ENCODE data around the gene ASPDH. TPM values are rescaled to one million over a fixed set of nuclear protein-coding genes. Genes with fewer than 3 reads are reported as not detected.

The ASPDH gene
- total and polyA plus RNA-seq, 2 of the 13 experiments (the other 11 are each of a cell fraction or from before 2014, with no cell fraction given): 2.2 to 3.3 TPM

DNA sequence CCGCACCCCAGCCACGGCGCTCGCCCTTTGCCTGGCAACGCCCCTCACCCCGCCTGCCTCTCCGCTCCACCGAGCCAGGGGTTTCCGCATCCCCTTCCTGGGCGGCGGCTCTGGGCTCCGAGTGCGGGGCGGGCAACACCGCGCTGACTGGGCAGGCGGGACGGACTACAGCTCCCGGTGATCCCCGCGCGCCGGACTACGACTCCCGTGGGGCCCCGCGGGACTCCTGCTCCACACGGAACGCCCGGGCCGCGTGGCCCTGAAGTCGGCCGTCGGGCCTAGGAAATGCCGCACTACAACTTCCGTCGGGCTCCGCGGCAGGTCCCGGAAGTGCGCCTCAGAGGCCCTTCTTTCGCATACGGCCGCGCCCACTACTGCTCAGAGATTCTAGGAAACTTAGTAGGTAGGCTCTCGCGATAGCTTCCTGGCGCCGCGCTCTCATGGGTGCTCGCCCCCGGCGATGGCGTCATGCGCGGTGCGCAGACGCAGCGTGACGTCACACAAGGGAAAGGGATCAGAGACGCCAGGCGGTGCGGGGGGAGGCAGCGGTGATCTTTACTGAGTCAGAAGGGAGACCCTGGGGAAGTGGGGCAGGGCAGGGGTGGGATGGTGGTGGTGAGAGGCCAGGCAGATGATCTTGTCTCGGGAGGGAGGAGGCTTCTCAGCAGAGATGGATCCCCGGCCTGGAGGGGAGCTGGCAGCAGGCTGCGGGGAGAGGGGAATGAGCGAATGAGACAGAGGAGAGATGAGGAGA is 2.5 kb downstream of the ASPDH start, which contains the start of gene JOSD2 (continued):
- TF ChIP-seq MTF1 (CRISPR knock-in tag; IDR thresholded peaks at IDR 0.05) (no peak), KLF15 (CRISPR knock-in tag; IDR thresholded peaks at IDR 0.05; ENCODE audit: borderline replicate concordance) (no peak), ZNF768 (CRISPR knock-in tag; IDR thresholded peaks at IDR 0.05) (no peak), ZNF121 (CRISPR knock-in tag; IDR thresholded peaks at IDR 0.05) (no peak), ZNF33B (CRISPR knock-in tag; IDR thresholded peaks at IDR 0.05) (no peak), KLF16 (CRISPR knock-in tag; IDR thresholded peaks at IDR 0.05) (0 out of 4 replicates have a peak, but pooled peaks of 1 of the 2 experiments have one; percentile 15), SOX5 (CRISPR knock-in tag; IDR thresholded peaks at IDR 0.05; ENCODE audit: borderline replicate concordance) (no peak), NR2C2 (CRISPR knock-in tag; IDR thresholded peaks at IDR 0.05; ENCODE audit: borderline replicate concordance) (peak; percentile 68; the same call in 1 of the 2 replicates), TSC22D2 (CRISPR knock-in tag; IDR thresholded peaks at IDR 0.05; ENCODE audit: borderline replicate concordance) (no peak), ZNF558 (CRISPR knock-in tag; IDR thresholded peaks at IDR 0.05; ENCODE audit: borderline replicate concordance) (no peak), SALL1 (CRISPR knock-in tag; IDR thresholded peaks at IDR 0.05) (peak; percentile 38)
- TF ChIP-seq, protein P1, sequence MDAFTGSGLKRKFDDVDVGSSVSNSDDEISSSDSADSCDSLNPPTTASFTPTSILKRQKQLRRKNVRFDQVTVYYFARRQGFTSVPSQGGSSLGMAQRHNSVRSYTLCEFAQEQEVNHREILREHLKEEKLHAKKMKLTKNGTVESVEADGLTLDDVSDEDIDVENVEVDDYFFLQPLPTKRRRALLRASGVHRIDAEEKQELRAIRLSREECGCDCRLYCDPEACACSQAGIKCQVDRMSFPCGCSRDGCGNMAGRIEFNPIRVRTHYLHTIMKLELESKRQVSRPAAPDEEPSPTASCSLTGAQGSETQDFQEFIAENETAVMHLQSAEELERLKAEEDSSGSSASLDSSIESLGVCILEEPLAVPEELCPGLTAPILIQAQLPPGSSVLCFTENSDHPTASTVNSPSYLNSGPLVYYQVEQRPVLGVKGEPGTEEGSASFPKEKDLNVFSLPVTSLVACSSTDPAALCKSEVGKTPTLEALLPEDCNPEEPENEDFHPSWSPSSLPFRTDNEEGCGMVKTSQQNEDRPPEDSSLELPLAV (CRISPR knock-in tag; conservative IDR thresholded peaks at IDR 0.05; ENCODE audit: low read depth): no peak
- TF ChIP-seq, protein P2, sequence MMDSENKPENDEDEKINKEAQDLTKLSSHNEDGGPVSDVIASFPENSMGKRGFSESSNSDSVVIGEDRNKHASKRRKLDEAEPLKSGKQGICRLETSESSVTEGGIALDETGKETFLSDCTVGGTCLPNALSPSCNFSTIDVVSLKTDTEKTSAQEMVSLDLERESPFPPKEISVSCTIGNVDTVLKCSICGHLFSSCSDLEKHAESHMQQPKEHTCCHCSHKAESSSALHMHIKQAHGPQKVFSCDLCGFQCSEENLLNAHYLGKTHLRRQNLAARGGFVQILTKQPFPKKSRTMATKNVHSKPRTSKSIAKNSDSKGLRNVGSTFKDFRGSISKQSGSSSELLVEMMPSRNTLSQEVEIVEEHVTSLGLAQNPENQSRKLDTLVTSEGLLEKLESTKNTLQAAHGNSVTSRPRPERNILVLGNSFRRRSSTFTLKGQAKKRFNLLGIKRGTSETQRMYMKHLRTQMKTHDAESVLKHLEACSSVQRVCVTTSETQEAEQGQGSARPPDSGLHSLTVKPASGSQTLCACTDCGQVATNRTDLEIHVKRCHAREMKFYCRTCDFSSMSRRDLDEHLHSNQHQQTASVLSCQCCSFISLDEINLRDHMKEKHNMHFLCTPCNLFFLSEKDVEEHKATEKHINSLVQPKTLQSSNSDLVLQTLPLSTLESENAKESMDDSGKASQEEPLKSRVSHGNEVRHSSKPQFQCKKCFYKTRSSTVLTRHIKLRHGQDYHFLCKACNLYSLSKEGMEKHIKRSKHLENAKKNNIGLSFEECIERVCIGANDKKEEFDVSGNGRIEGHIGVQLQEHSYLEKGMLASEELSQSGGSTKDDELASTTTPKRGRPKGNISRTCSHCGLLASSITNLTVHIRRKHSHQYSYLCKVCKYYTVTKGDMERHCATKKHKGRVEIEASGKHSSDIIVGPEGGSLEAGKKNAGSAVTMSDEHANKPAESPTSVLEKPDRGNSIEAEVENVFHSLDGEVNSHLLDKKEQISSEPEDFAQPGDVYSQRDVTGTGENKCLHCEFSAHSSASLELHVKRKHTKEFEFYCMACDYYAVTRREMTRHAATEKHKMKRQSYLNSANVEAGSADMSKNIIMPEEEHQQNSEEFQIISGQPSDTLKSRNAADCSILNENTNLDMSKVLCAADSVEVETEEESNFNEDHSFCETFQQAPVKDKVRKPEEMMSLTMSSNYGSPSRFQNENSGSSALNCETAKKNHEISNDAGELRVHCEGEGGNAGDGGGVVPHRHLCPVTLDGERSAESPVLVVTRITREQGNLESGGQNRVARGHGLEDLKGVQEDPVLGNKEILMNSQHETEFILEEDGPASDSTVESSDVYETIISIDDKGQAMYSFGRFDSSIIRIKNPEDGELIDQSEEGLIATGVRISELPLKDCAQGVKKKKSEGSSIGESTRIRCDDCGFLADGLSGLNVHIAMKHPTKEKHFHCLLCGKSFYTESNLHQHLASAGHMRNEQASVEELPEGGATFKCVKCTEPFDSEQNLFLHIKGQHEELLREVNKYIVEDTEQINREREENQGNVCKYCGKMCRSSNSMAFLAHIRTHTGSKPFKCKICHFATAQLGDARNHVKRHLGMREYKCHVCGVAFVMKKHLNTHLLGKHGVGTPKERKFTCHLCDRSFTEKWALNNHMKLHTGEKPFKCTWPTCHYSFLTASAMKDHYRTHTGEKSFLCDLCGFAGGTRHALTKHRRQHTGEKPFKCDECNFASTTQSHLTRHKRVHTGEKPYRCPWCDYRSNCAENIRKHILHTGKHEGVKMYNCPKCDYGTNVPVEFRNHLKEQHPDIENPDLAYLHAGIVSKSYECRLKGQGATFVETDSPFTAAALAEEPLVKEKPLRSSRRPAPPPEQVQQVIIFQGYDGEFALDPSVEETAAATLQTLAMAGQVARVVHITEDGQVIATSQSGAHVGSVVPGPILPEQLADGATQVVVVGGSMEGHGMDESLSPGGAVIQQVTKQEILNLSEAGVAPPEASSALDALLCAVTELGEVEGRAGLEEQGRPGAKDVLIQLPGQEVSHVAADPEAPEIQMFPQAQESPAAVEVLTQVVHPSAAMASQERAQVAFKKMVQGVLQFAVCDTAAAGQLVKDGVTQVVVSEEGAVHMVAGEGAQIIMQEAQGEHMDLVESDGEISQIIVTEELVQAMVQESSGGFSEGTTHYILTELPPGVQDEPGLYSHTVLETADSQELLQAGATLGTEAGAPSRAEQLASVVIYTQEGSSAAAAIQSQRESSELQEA (CRISPR knock-in tag; IDR thresholded peaks at IDR 0.05; ENCODE audit: not compliant biosample characterization): no peak
- TF ChIP-seq, protein P3, sequence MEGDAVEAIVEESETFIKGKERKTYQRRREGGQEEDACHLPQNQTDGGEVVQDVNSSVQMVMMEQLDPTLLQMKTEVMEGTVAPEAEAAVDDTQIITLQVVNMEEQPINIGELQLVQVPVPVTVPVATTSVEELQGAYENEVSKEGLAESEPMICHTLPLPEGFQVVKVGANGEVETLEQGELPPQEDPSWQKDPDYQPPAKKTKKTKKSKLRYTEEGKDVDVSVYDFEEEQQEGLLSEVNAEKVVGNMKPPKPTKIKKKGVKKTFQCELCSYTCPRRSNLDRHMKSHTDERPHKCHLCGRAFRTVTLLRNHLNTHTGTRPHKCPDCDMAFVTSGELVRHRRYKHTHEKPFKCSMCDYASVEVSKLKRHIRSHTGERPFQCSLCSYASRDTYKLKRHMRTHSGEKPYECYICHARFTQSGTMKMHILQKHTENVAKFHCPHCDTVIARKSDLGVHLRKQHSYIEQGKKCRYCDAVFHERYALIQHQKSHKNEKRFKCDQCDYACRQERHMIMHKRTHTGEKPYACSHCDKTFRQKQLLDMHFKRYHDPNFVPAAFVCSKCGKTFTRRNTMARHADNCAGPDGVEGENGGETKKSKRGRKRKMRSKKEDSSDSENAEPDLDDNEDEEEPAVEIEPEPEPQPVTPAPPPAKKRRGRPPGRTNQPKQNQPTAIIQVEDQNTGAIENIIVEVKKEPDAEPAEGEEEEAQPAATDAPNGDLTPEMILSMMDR (CRISPR knock-in tag; IDR thresholded peaks at IDR 0.05): 0 out of 2 replicates have a peak, but pooled peaks have one; percentile 15
